D721Med (cell line): Measurements from ENCODE around the gene GPC3.

Source experiments
- DNase-seq: peaks from one replicate; pipeline ENCODE4 v3.0.0; 2011; ENCODE audit warnings: low spot score; ENCODE audit not compliant: insufficient read length
- FAIRE-seq: peaks from 2 replicates; lab custom pipeline; 2011; peaks lifted over from hg19 to GRCh38; lab: Jason Lieb, UNC
- TF ChIP-seq, protein P1 (sequence below): IDR thresholded peaks from 2 replicates; pipeline ENCODE4 v1.5.1; 2012; ENCODE audit warnings: mild to moderate bottlenecking, control low read depth; ENCODE audit not compliant: insufficient read depth; ENCODE audit errors: missing control alignments

Gene GPC3

DNA sequence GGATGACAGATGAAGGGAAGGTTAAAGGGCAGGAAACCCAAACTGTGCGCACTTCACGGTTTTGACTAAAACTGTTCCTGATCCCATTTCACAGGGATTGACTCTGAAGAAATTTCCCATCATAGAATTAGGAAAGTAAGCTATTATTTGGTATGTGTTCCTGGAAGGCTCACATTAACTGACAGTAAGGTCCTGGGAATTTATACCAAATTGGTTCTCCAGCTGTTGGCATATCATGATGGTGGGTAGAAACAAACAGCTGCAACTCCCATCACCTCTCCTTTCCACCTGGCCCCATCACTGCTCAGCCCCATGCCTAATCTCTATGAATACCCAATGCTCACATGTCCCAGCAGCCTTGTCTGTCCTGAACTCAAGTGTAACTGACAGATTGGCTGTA lies 121.2 kb downstream of the GPC3 start:
- TF ChIP-seq, protein P1, sequence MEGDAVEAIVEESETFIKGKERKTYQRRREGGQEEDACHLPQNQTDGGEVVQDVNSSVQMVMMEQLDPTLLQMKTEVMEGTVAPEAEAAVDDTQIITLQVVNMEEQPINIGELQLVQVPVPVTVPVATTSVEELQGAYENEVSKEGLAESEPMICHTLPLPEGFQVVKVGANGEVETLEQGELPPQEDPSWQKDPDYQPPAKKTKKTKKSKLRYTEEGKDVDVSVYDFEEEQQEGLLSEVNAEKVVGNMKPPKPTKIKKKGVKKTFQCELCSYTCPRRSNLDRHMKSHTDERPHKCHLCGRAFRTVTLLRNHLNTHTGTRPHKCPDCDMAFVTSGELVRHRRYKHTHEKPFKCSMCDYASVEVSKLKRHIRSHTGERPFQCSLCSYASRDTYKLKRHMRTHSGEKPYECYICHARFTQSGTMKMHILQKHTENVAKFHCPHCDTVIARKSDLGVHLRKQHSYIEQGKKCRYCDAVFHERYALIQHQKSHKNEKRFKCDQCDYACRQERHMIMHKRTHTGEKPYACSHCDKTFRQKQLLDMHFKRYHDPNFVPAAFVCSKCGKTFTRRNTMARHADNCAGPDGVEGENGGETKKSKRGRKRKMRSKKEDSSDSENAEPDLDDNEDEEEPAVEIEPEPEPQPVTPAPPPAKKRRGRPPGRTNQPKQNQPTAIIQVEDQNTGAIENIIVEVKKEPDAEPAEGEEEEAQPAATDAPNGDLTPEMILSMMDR: no peak
- DNase-seq (no peak), FAIRE-seq (no peak)

DNA sequence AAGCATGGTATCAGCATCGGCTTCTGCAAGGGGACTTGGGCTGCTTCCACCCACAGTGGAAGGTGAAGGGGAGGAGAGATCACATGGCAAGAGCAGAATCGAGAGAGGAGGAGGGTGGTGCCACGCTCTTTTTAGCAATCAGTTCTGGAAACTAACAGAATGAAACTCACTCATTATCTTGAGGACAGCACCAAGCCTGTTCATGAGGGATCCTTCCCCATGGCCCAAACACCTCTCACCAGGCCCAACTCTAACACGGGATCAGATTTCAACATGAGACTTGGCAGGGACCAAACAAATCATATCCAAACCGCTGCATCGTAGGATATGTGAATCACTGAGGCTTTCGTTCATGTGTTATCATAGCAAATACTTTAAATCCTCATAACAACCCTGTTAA lies 125.5 kb downstream of the GPC3 start:
- no peak for DNase-seq
- FAIRE-seq: no peak
- TF ChIP-seq, protein P1: no peak

DNA sequence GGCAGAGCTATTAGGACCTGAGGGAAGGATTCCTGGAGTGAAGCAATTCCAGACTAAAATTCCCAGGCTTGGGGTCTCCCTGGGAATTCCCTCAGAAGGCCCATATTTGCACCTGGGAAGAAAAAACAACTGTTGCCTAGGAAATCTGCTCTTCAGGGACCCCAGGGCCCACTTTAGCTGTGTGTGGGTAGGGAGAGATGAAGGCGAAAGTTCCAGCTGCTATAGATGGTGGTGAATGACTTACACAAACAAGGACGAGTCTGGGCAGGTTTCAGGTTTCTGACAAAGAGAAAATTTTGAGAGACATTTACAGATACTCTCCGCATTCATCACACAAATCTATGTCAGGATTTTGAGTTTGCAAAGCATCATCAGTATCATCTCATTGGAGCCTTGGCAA lies 126.1 kb downstream of the GPC3 start:
- no peak for DNase-seq
- TF ChIP-seq, protein P1: no peak
- no peak for FAIRE-seq

DNA sequence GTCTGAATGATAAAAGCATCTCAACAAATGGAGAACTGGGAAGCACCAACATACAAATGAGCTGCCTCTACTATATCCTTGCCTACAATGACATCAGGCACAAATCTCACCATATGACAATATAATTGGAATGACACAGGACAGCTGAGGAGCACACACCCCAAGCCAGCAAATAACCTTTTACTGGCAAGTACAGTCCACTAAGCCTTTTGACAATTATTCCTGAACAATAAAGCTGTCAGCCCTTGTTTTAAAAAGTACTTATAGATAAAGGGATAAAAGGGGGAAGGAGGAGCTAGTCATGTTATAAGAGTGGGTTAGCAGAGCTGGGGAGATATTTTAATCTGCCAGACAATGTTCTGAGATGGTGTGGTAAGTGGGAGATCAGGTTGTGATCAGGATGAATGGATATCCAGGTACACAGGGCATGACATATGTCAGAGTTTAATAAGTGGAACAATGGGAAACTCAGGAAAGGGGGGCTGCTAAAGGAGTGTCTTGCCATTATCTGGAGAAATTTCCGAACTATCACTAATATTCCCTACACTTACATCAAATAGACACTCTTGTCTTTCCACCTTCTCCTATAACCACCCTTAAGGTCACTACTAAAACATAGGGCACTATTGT lies 127.6 kb downstream of the GPC3 start:
- FAIRE-seq (no peak), DNase-seq (no peak)
- TF ChIP-seq, protein P1: no peak

DNA sequence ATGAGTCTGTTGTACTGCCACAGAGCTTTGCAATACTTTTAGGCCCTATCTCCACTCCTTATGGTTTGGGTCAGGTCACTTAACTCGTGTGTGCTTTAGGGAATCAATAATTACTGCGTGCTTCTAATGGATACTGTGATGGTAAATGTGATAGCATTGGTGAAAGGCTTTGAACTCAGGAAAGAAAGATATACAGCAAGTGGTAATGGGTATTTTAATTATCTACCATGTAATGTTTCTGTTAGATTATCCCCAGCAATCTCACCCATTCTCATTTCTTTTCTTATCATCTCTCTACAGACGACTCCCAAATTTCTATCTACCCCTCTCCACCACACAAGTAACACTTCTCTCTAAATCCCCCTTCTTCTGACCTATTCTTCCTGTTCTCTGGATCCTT lies 128.6 kb downstream of the GPC3 start:
- TF ChIP-seq, protein P1: no peak
- FAIRE-seq (no peak), DNase-seq (no peak)

DNA sequence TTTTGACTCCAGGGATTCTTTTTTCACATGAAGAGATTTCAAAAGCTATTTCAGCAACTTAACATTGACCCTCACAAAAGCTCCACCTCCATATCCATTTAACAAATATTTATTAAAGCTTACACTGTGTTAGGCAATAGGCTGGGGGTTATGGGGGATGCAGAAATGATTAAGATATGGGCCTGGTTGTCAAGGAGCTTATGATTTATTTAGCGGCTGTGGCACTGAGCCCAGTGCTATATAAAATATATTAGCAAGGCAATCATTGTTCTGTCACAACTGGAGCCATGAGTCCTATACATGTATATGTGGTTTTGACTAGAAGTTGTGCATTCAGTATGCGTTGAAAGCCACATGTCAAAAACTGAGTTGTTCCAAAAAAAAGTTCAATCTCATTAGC lies 131.1 kb downstream of the GPC3 start:
- FAIRE-seq (no peak), DNase-seq (no peak)
- TF ChIP-seq, protein P1: no peak

DNA sequence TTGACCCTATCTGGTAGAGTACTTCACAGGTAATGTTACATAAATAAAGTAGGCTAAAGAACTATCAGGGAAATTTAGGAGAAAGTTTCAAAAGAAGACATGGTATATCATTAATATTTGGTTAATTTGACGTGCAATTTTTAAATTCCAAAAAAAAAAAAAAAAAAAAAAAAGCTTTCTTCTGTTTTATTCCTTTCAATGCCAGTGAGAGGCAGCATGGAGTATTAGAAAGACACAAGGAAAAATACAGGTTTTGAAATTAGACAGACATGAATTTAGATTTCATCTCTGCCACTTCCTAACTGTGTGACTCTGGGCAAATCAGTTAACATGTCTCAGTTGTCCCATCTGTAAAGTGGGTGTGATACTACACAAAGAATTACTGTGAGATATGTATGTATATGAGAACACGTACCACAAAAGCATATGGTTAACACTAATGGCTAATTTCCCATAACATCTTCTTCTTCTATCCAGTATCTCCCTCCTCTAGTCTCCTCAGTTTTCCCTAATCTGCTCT lies 132.5 kb downstream of the GPC3 start:
- FAIRE-seq: no peak
- TF ChIP-seq, protein P1: no peak

More for the DNA sequence above, 132.5 kb downstream of the GPC3 start:
- no peak for DNase-seq
